LNCaP clone FGC (cell line): ENCODE measurements around the gene BAZ2B.
"Not testable (repeated sequence)": the region's sequence is repeated elsewhere in the genome, so short reads cannot be mapped to it uniquely, and the experiment has no call there.

Source experiments
- DNase-seq: peaks from one replicate; pipeline ENCODE4 v3.0.0-alpha.2; 2011; ENCODE audit warnings: low read depth
- H3K4me3 ChIP-seq: 2 replicates; pipeline ENCODE4 v1.5.1; 2011; ENCODE audit warnings: mild to moderate bottlenecking, low read depth, low read length, control low read depth
- TF ChIP-seq, protein P1 (sequence below): IDR thresholded peaks from 2 replicates; pipeline ENCODE4 v1.5.1; 2012; ENCODE audit warnings: mild to moderate bottlenecking; ENCODE audit not compliant: control insufficient read depth, insufficient read depth; ENCODE audit errors: extremely low read depth

Gene BAZ2B

DNA sequence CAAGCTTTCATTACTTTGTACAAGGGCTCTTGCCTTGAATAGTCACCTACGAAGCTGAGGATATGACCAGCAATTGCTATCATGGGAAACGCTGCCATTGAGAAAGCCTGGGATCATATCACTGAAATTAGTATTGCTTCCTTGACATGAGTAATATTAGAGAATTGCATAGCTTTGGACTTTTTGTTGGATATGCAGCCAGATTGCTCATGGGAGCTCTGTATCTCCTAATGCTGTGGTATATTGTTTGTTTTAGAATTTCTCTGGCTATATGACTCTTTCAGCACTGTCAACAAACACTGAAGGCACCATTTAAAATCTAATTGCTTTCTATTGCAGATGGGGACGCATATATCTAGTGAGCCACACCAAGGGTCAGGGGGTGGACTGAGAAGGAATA lies 249.8 kb downstream of the BAZ2B start:
- no peak for DNase-seq
- TF ChIP-seq, protein P1, sequence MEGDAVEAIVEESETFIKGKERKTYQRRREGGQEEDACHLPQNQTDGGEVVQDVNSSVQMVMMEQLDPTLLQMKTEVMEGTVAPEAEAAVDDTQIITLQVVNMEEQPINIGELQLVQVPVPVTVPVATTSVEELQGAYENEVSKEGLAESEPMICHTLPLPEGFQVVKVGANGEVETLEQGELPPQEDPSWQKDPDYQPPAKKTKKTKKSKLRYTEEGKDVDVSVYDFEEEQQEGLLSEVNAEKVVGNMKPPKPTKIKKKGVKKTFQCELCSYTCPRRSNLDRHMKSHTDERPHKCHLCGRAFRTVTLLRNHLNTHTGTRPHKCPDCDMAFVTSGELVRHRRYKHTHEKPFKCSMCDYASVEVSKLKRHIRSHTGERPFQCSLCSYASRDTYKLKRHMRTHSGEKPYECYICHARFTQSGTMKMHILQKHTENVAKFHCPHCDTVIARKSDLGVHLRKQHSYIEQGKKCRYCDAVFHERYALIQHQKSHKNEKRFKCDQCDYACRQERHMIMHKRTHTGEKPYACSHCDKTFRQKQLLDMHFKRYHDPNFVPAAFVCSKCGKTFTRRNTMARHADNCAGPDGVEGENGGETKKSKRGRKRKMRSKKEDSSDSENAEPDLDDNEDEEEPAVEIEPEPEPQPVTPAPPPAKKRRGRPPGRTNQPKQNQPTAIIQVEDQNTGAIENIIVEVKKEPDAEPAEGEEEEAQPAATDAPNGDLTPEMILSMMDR: no peak
- no peak overlapping the region for H3K4me3 ChIP-seq

DNA sequence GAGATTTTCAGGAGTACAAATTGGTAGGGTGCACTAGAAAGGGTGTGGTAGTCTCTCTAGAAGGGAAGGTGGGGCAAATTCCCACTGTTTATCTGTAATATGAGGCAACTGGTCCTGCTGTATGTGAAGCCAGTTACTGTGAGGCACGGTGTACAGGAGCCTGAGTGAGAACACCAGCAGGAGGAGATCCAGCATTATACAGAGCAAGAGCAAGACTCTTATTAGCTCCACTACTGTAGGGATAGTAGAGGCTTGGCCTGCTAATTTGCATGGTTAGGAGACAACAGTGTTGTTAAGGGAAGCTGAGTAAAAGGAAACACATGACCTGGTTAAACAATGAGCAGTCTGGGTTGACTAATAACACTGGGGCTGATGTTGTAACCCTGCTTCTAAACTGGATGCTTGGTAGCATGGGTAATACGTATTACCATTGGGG lies 253.5 kb downstream of the BAZ2B start:
- no peak for DNase-seq
- H3K4me3 ChIP-seq: no peak overlapping the region
- TF ChIP-seq, protein P1: no peak

DNA sequence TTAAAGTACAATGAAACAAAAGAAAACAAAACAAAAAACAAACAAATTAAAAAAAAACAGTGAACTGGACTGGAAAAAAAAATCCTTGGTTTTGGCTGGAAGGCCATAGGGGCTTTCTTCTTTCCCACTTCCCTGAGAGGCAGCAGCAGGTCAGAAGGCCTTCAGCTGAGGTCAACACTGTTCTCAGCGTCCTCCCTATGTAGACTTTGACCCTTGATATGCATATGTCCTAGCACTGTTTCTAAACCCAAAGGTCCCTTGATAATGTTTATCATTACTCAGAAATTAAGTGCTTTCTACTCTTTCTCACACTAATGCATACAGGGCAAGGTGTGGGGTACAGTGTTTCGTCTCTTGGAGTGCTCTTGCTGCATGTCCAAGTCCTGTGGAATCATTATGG lies 254.3 kb downstream of the BAZ2B start:
- TF ChIP-seq, protein P1: no peak
- H3K4me3 ChIP-seq: no peak overlapping the region
- DNase-seq: no peak

DNA sequence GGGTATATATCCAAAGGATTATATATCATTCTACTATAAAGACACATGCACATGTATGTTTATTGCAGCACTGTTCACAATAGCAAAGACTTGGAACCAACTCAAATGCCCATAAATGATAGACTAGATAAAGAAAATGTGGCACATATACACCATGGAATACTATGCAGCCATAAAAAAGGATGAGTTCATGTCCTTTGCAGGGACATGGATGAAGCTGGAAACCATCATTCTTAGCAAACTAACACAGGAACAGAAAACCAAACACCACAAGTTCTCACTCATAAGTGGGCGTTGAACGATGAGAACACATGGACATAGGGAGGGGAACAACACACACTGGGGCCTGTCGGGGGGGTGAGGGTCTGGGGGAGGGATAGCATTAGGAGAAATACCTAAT lies 254.7 kb downstream of the BAZ2B start:
- H3K4me3 ChIP-seq, DNase-seq: not testable (repeated sequence)

DNA sequence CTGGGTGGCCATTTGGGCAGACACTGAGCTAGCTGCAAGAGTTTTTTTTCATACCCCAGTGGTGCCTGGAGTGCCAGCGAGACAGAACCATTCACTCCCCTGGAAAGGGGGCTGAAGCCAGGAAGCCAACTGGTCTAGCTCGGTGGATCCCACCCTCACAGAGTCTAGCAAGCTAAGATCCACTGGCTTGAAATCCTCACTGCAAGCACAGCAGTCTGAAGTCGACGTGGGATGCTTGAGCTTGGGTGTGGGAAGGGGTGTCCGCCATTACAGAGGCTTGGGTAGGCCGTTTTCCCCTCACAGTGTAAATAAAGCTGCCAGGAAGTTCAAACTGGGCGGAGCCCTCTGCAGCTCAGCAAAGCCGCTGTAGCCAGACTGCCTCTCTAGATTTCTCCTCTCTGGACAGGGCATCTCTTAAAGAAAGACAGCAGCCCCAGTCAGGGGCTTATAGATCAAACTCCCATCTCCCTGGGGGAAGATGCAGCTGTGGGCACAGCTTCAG lies 260.2 kb downstream of the BAZ2B start:
- H3K4me3 ChIP-seq: no peak overlapping the region
- TF ChIP-seq, protein P1: no peak
- DNase-seq: no peak

DNA sequence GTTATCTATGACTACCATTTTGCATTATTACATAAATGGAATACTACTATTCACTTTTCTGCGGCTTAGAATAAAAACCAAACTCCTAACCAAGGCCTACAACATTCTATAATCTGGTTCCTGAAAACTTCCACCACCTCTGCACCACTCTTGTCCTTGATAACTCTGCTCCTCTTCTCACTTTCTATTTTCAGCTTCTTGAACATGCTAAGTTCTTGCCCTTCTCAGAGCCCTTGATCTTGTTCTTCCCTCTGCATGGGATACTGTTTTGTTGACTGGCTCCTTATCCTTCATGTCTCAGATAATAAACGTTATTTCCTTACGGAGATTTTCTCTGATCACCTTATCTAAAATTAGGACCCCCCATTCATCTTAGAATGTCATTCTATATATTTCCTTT lies 264.4 kb downstream of the BAZ2B start:
- DNase-seq: no peak
- H3K4me3 ChIP-seq: no peak overlapping the region
- TF ChIP-seq, protein P1: no peak

DNA sequence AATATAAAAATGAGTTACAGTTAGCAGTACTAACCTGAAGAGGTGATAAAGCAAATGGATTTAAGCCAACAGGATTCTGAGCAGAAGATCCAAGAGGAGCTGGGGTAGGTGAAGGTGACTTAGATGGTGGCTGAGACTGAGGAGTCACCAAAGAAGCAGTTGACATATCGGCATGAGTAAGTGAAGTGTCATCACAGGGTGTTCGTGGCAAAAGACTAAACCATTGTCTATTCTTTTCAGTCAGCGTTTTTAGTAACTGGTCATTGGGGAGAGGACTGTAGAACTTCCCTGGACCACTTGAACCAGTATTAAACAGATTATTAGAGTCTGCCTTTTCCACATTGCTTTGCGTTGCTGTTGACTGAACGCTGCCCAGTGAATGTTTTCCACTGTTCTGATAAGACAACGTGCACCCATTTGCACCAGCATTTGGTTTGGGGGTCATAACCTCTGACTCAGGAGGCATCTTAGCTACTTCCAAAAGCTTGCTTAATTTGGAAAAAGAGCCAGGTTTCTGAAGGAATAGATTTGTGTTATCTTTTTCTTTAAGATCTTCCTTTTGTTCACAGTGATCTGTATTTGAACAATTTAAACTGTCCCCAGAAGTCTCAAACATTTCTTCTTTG lies 266.6 kb downstream of the BAZ2B start:
- no peak overlapping the region for H3K4me3 ChIP-seq

More for the DNA sequence above, 266.6 kb downstream of the BAZ2B start:
- TF ChIP-seq, protein P1: no peak
- DNase-seq: no peak
